Sigmoid colon (tissue), 4 donors: ENCODE measurements around the gene DYNC2I2.

Experiments
- CTCF ChIP-seq, 4 experiments: fragments of 450-650 bp in 3 of 4; fragments of 200-600 bp in 1 of 4; IDR thresholded peaks; one replicate each; pipeline ENCODE4 v1.5.1; 2016 to 2019; ENCODE audit warnings: antibody characterized with exemption in 4 of 4, mild to moderate bottlenecking in 3 of 4, moderate library complexity in 2 of 4
- EP300 ChIP-seq, 4 donors: sonication (generic); formaldehyde crosslinking; IDR thresholded peaks; one replicate each; pipeline ENCODE4 v1.6.1; 2017; ENCODE audit warnings: antibody characterized with exemption in 4 of 4
- POLR2A ChIP-seq, 2 donors: fragments of 450-650 bp; IDR thresholded peaks; one replicate each; pipeline ENCODE4 v1.6.1; 2016; ENCODE audit warnings: antibody characterized with exemption in 2 of 2, mild to moderate bottlenecking in 2 of 2, moderate library complexity in 2 of 2
- POLR2AphosphoS5 ChIP-seq, 4 donors: sonication (generic); formaldehyde crosslinking; IDR thresholded peaks; one replicate each; pipeline ENCODE4 v1.6.1; 2017; ENCODE audit warnings: antibody characterized with exemption in 4 of 4

- TF ChIP-seq POLR2A (IDR thresholded peaks at IDR 0.05): no peak
- no peak for TF ChIP-seq CTCF (IDR thresholded peaks at IDR 0.05)
- TF ChIP-seq POLR2AphosphoS5 (IDR thresholded peaks at IDR 0.05): no peak
- no peak for TF ChIP-seq EP300 (IDR thresholded peaks at IDR 0.05)
Observed at GRCh38 chr9:128621730-128622455, 34.8 kb downstream of the DYNC2I2 start.
